Colon (tissue), 2 donors: Measurements from ENCODE around the gene NOD1.
A peak's percentile ranks its signal among the peaks of the same experiment; 100 is the strongest.
"Not testable (repeated sequence)": the region's sequence is repeated elsewhere in the genome, so short reads cannot be mapped to it uniquely, and the experiment has no call there.

Experiments
- FAIRE-seq: peaks from 2 replicates; lab custom pipeline; 2012; peaks lifted over from hg19 to GRCh38; lab: Jason Lieb, UNC
- donor health status: control.
- donor health status: control.

The NOD1 gene

DNA sequence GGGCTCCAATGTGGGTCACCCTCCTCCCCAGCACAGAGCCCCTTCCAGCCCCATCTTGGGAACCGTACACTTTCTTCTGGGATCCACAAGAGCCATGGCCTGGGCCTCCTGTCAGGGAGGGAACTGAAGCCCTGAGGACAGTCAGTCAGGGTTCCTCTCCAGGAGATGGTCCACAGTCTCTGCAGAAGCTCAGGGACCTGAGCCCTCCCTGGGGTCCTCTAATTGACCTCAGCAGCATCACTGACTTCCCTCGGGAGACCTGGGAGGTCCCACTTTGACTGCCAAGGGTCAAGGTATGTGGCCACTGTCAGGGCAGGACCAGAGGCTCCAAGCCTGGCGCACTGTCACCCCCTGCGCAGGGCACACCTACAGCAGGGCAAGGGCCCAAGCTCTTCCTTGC, 32.3 kb downstream of the NOD1 start:
- FAIRE-seq, result no peak

DNA sequence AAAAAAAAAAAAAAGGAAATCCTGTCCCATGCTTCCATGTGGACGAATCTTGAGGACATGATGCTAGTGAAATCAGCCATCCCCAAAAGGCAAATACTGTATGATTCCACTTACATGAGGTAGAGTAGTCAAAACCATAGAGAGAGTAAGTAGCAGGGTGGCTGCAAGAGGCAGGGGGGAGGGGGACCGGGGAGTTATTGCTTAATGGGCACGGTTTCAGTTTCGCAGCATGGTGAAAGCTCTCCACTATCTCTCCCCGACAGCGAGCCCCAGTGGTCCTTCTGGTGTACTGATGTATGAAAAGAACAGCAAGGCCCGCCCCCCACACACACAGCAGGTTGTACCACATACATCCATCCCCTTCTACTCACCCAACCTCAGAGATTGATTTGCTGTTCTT, 32.8 kb downstream of the NOD1 start:
- no peak for FAIRE-seq

DNA sequence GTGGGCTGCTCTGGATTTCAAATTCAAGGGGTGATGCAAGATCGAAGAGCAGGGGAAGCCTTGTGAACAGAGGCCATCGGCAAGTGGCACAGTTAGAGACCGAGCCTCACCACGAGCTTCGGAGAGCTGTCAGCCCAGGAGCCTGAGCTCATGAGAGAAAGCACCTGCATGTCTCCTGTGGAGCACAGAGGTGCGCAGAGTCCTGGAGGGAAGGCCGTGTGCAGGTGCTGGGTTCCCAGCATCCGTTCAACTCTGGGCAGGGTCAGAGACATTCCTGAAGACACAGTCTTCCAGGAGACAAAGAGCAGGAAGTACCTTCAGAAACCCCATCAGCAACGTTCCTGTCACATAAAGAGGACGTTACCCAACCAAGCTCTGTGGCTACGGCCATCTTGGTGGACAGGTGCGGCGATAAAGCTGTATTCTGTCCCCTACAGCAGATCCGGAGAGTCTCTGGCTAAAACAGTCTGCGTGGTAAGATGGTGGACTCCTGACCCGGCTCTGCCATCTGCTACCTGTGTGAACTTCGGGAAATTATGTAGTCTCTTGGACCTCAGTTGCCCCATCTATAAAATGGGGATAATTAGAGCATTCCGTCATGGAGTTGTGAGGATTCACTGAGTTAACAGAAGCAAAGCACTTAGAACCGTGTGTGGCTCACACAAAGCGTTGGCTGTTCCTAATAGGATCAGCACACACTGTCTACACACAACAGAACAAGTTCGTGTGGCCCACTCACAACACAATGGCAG, 40.6 kb downstream of the NOD1 start:
- FAIRE-seq, result no peak

DNA sequence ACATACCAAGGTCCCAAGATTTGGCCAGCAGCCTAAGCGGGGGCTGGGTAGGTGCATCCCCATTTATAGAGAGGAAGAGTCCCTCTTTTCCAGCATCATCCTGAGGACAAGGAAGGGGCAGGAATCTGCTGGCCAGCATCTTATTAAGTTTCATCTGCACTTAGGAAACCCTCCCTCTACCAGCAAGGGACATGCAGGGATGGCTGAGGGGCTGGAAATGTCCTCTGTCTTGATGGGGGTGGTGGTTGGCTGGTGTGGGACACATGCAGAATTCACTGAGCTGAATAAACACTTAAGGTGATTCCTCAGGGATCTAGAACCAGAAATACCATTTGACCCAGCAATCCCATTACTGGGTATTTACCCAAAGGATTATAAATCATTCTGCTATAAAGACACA, 42.1 kb downstream of the NOD1 start:
- no peak for FAIRE-seq

DNA sequence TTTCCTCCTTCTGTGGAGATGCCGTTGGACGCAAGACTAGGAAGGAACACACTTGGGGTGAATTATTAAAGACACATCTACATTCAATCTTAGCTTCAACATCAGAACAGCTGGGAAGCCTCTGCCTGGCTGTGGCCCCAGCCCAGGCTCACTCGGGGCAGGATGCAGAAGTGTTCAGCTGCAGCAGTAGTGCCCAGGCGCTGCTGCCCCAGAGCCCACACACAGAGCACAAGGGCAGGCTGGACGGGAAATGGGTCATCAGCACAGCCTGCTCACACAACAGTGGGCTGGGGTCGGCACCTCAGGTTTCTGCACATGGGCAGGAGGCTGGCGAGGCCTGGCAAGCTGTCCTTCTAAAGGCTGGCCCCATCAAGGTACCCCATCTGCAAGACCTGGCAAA, 42.5 kb downstream of the NOD1 start:
- FAIRE-seq, result no peak

DNA sequence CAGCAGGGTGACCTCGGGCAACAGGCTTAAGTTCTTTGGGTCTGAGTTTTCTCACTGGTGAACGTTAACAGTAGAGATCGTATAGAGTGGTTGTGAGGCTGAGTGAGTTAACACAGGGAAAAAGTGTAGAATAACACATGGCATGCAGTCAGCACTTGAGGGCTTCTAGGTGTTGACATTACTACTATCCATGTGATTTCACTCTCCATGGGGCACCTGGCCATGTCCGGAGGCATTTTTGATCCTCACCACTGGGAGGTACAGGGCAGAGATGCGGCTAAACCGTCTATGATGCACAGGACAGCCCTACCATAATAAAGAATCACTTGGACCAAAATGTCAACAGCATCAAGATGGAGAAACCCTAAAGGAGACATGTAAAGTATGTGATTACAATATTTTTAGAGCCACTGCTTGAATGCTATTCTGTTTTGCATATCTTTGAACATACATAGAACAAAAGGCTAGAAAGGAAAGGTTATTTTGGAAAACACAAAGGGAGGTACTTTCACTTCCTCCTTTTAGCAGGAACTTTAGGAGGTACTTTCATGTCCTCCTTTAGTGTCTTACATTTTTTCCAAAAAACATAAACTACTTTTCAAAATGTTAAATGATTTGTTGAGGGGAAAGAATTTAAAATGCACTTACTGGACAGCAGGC, 44.3 kb downstream of the NOD1 start:
- FAIRE-seq, result no peak

DNA sequence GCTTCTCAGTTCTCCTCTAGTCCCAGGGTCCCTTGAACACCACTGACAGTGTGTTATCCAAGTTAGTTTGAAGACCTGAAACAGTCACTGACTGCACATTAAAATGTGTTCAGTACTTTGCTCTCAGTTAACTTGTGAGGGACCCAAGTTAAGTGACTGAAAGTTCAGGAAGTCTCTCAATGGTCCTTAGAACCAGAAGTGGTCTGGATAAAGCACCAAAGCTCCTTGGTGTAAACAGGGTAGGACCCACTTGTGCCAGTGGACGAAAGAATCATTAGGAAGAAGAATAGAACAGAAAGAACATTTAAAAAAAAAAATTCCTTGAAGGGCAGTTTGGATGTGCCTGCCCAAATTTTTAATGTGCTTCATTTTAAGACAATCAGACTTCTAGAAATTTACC, 45.1 kb downstream of the NOD1 start:
- FAIRE-seq, result no peak

DNA sequence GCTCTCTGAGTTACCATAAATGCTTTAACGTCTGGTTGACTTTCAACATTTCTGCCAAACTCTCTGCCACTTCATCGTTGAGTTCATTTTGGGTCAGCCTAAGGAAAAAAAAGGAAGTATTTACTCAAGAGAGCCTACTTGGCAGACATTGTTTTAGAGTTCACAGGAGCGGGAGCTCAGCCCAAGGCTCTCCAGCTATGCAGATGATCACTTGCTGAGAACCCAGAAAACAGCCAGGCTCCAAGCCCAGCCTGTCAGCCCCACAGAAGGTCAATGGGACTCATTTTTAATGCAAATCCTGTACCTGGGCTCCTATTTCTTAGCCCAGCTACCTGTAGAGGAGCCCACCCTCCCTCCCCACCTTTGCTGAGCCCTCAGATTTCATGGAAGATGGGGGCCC, 45.5 kb downstream of the NOD1 start:
- FAIRE-seq, result no peak

DNA sequence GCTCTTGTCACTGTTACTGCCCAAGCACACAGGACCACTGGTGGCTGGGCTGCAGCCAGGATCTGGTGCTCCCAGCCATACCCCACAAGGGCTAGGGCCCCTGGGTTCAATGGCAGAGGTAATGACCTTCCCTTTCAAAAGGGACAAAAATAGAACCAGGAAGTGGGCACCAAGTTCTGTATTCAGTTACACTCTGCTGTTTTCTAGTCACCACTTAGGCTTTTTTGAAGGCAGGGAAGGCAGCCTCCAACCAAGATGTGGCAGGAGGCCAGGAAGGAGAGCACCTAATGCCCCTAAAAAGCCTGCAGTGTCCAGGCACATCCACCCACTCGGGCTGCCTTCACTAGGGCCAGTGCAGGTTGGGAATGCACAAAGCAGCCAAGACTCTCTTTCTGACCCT, 47.8 kb downstream of the NOD1 start:
- FAIRE-seq, result no peak

DNA sequence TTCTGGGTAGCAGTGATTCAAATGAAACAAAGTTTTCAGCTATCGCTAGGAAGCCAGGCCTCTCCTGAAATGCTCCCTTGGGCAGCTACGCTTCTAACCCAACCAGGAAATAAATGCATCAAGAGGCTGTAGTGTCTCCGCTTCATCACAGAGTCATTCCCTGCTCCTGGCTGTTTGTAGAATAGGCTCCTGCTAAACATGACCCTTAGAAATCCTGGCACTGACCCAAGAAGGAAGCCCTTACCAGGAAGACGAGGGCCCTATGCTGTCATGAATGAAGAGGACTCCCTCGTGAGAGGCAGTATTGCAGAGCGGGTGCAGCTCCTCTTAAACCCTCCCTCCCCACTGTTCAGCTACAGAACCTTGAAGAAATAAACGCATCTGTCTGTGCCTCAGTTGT, 48.3 kb downstream of the NOD1 start:
- FAIRE-seq, result no peak

DNA sequence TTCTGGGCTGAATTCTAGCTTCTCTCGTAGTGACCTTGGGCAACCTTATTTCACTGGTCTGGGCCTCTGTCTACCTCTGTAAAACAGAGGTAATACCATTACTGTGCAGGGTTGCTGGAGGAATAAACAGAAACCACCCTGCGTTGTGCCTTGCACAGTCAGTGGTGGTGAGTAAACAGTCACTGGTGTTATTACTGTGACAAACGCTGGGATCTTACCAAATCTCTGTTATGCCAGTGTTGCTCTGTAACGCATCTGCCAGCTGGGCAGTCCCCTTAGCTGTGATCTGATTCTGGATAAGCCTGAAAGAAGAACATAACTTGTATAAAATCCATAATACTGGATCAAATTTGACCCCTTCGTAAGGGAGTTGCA, 49.4 kb downstream of the NOD1 start:
- no peak for FAIRE-seq

DNA sequence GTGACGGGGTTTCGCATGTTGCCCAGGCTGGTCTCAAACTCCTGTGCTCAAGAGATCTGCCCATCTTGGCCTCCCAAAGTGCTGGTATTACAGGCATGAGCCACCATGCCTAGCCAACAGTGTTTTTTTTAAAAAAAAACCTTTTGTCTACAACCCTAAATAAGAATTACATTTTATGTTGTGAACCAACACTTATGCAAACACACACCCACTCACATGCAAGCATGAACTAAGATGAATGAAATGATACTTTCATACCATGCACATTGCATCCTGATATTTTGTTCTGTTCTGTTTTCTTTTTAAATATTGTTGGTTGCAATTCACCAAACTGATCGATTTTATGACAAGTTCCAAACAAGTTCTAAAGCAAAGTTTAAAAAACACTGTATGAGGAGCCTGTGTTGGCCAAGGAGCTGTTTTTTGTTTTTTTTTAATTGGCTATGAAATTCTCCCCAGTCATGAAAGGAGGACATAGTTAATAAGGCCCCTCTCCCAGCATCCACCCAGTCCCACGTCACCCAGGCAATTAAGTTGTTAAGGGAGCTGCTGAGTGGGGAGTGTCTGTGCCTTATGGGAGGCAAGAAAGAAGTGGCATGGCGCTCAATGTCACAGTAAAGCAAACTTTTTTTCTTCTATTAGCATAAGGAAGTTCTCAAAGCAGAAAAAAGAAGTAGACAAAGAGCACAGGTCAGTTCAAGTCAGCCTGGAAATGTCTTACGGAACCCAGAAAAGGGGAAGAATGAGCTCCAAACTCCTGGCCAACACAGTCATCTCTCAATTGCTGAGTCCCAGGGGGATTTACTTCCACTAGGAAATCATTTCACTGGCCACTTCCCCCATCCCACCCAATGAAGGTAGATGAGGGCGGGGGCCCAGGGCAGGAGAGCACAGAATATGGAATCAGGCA, 50.1 kb downstream of the NOD1 start:
- FAIRE-seq, result peak; percentile 71

DNA sequence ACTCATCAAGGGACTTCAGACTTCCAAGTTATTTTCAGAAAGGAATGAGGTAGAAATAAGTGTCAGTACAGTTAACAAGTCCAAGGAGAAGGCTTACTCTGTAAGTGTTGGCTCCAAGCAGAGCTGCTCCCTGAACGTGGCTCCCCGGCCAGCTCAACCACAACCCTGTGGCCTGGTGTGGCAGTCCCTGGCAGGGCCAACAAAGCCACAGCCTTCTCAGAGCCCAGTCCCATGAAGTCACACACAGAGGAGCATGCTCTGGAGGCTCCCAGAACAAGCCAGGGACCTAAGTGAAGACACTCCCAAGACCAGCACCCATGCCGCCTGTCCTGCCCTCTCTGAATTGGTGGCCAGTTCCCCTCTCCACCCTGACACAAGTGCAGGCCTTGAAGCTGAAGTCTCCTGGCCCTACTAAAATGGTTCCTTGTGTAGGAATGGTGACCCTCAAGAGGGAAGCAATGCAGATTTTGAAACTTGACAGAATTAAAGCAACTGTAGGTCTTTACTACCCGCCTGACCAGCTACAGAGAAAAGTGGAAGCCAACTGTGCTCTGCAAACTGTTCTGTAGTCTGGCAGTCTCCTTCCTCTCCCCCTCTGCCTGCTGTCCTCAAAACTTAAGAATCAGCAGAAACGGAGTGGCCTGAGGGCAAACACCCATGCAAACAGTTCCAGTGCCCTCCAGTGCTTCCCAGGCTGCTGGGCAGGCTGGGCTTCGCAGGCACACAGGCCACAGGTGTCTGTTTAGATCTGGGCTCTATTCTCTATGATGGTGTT, 51.1 kb downstream of the NOD1 start:
- FAIRE-seq, result no peak

DNA sequence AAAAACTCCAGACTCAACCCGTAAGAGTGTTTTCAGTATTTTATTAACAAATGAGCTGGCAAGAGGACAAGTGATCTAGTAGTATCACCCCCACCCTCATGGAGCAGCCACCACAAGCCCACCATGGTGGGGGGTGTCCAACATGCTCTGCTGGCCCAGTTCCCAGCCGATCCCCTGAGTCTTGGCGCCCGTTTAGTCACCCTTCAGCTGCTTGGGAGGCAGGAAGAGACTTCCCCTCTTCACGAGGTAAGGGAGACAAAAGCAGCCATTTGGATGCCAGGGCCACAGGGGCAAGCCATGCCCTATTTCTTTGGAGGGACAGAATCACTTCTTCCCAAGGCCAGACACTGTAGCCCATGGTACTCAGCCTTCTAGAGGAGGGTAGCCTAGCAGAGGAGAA, 54.1 kb downstream of the NOD1 start:
- FAIRE-seq, result no peak

DNA sequence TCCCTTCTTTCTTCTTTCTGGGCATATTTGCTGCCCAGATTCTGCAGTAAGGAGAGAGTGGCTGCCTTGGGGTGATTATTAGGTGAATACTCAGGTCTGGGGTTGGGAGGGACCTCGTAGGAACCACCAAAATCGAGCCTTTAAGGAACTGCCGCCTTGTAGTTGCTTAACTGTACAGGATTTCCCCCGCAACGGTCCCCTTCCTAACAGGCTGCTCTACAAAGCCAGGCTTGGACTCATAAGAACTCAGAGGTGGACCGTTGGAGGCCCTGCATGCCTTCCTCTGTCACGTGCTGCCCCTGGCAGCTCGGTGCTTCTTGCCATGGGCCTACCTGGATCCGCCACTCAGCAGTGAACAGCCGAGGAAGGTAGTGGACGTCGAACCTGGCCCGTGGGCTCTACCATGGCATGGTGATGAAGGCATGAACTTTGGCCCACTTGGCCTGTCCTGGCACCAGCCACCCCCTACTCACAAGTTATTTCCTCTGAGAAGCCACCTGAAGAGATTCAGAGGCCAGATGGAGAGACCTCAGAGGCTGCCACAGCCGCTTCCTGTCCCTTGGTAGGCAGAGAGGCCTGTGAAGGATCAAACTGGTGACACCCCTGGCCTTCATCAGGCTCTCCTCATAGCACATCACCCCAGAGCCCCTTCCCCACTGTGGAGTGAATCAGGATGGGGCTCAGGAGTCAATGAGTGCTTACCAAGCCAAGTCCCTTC, 54.6 kb downstream of the NOD1 start:
- FAIRE-seq, result no peak

DNA sequence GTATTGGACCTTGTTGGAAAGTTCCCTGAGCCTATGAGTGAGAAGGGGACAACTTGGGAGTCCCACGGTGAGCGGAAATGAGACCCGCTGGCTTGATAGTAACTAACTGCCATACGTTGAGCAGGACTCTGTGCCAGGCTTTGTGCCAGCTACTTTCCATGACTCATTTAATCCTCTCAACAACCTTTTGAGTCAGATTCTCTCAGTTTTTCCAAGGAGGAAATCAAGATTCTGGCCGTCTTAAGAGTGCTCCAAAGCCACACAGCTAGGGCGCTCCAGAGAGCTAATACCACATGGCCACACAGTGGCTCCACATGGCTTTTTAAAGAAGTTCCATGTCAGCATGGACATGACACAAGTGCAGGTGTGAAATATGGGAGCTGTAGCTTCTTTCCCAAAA, 55.7 kb downstream of the NOD1 start:
- no peak for FAIRE-seq

DNA sequence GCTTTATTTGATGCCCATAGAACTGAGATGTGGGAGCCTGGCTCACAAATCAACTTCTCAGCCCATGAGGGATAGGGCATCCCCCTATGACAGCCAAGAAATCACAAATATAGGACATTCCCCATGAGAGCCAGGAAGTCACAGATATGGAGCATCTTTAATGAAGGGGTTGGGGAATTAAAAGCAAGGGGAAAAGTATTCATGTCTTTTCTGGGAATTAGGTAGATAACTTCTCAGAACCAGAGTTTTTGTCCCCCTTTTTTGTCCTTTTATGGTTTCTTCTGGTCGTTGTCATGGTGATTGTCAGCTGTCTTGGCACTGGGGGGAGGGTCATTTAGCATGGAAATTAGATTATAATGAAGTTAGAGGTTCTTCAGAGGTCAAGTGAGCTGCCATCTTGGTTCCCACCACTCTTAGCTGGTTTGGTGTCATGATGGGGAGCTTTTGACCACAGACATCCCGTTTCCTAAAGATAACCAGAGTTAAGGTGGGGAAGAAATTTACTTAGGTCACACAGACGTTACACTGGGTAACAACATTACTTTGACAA, 56.9 kb downstream of the NOD1 start:
- FAIRE-seq, result no peak

DNA sequence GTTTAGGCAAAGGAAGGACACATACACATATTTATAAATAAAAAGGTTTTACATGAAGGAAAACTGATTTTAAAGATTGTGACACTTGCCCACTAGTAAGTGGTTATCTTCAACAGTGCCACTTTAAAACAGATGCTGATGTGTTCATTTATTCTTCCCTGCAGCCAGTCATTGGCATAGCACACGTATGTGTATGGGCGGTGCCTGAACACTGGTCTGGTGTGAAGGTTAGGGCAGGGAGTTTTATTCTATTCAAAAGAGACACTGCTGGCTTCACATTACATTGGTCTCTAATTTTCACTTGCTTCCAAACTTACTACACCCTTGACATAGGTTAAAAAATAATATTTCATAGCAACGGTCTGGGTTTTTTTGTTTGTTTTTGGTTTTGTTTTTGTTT, 57.9 kb downstream of the NOD1 start:
- no peak for FAIRE-seq

DNA sequence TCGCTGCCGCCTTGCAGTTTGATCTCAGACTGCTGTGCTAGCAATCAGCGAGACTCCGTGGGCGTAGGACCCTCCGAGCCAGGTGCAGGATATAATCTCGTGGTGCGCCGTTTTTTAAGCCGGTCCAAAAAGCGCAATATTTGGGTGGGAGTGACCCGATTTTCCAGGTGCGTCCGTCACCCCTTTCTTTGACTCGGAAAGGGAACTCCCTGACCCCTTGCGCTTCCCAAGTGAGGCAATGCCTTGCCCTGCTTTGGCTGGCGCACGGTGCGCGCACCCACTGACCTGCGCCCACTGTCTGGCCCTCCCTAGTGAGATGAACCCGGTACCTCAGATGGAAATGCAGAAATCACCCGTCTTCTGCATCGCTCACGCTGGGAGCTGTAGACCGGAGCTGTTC, 58.5 kb downstream of the NOD1 start:
- not testable (repeated sequence) for FAIRE-seq

DNA sequence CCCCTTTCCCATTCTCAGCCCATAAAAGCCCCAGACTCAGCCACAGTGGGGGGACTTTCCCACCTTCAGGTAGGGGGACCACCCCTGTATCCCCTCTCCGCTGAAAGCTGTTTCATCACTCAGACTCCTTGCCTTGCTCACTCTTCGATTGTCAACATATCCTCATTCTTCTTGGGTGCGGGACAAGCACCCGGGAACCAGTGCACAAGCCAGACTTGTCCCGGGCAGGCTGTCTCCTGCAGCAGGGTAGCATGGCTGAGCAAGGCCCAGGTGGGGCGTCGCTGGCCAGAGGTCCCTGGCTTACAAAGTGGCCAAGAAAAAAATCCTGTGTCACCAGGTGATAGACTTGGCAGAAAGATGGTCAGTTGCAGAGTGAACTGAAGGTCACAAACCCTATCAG, 64.7 kb downstream of the NOD1 start:
- FAIRE-seq, result no peak

DNA sequence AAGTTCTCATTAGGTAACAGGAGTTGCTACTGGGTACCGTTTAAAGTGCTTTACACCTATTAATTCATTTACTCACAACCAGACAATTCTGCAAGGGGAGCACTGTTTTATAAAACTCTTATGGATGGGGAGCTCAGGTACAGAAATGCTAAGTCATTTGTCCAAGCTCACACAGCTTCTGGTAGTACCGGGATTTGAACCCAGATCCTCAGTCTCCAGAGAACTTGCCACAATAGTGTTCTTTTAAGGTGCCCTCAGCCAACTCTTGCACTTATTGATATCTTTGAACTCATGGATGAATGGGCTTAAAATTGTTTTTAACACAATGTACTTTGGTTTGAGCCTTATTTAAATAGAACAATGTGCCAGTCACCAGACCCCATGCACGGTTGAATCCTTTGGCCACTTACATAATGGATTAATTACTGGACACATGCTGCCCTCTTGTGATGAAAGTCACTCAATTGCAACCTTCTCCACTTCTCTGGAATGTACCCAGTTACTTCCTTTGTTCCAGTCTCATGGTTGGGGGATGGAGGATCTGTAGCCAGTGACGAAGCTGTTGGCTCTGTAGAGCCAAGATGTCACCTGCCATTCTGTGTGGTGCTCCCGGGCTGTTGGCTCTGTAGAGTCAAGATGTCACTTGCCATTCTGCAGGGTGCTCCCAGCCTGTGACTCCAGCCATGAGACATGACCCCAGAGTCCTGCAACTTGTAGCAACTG, 65.6 kb downstream of the NOD1 start:
- FAIRE-seq, result no peak
